Chondrocyte (in vitro differentiated cells): ENCODE data around the gene SLC6A6. TPM values are rescaled to one million over a fixed set of nuclear protein-coding genes. Genes with fewer than 3 reads are reported as not detected.
A peak's percentile ranks its signal among the peaks of the same experiment; 100 is the strongest.
"Not testable (repeated sequence)": the region's sequence is repeated elsewhere in the genome, so short reads cannot be mapped to it uniquely, and the experiment has no call there.

Experiments
- DNase-seq: peaks from one replicate; pipeline ENCODE4 v3.0.0; 2021; ENCODE audit warnings: mixed read lengths, low spot score
- H3K27ac Mint-ChIP-seq: one replicate; pipeline ENCODE4 v1.8.0; 2021; ENCODE audit warnings: mild to moderate bottlenecking, moderate library complexity, mixed read lengths; ENCODE audit not compliant: unreplicated experiment
- H3K27me3 Mint-ChIP-seq: 2 replicates; pipeline ENCODE4 v1.8.0; 2021; ENCODE audit warnings: low read depth, mixed read lengths
- H3K36me3 Mint-ChIP-seq: 2 replicates; pipeline ENCODE4 v1.8.0; 2021; ENCODE audit warnings: low read depth, mixed read lengths
- H3K4me1 Mint-ChIP-seq: 2 replicates; pipeline ENCODE4 v1.8.0; 2021; ENCODE audit warnings: low read depth, mild to moderate bottlenecking, mixed read lengths
- H3K4me3 Mint-ChIP-seq: one replicate; pipeline ENCODE4 v1.8.0; 2021; ENCODE audit warnings: mild to moderate bottlenecking, moderate library complexity, mixed read lengths; ENCODE audit not compliant: unreplicated experiment
- H3K9me3 Mint-ChIP-seq: 2 replicates; pipeline ENCODE4 v1.8.0; 2021; ENCODE audit warnings: low read depth, mixed read lengths
- total RNA-seq: library from RNA; stranded (reverse); gene quantifications from 3 replicates; pipeline ENCODE4 v1.2.1, GENCODE V29; 2021
- TF ChIP-seq, protein P1 (sequence below): fragments of 200-600 bp; sonication (generic); IDR thresholded peaks from 2 replicates; pipeline ENCODE4 v1.5.0; 2021; ENCODE audit warnings: antibody characterized with exemption, mild to moderate bottlenecking, moderate library complexity

The SLC6A6 gene
- total RNA-seq, 1 donor from 2014 or later, result 46.0 TPM

DNA sequence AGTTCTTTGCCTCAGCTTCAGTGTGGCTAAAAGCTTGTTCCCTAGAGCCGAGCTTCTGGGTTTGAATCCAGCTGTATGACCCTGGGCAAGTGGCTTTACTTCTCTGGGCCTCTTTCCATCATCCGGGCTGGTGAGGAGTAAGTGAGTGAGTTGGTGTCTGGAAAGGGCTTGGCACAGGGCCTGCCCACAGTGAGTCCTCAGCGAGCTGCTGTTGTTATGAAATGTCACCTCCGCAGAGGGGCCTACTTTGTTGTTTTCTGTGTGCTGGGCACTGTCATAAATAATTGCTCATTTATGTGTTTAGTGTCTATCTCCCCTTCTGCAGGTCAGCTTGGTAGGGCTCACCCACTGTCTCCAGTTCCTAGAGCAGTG, 31.7 kb downstream of the SLC6A6 start:
- DNase-seq, result no peak
- Mint-ChIP-seq H3K36me3 (peaks cover 2% of the 10 kb centered on the region), H3K4me3 (no peak overlapping the region), H3K4me1 (peaks cover 48% of the 10 kb centered on the region), H3K9me3 (no peaks in the 10 kb centered on the region), H3K27me3 (no peaks in the 10 kb centered on the region), H3K27ac (peak overlapping the region; percentile 41)
- TF ChIP-seq, protein P1, sequence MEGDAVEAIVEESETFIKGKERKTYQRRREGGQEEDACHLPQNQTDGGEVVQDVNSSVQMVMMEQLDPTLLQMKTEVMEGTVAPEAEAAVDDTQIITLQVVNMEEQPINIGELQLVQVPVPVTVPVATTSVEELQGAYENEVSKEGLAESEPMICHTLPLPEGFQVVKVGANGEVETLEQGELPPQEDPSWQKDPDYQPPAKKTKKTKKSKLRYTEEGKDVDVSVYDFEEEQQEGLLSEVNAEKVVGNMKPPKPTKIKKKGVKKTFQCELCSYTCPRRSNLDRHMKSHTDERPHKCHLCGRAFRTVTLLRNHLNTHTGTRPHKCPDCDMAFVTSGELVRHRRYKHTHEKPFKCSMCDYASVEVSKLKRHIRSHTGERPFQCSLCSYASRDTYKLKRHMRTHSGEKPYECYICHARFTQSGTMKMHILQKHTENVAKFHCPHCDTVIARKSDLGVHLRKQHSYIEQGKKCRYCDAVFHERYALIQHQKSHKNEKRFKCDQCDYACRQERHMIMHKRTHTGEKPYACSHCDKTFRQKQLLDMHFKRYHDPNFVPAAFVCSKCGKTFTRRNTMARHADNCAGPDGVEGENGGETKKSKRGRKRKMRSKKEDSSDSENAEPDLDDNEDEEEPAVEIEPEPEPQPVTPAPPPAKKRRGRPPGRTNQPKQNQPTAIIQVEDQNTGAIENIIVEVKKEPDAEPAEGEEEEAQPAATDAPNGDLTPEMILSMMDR, result no peak

DNA sequence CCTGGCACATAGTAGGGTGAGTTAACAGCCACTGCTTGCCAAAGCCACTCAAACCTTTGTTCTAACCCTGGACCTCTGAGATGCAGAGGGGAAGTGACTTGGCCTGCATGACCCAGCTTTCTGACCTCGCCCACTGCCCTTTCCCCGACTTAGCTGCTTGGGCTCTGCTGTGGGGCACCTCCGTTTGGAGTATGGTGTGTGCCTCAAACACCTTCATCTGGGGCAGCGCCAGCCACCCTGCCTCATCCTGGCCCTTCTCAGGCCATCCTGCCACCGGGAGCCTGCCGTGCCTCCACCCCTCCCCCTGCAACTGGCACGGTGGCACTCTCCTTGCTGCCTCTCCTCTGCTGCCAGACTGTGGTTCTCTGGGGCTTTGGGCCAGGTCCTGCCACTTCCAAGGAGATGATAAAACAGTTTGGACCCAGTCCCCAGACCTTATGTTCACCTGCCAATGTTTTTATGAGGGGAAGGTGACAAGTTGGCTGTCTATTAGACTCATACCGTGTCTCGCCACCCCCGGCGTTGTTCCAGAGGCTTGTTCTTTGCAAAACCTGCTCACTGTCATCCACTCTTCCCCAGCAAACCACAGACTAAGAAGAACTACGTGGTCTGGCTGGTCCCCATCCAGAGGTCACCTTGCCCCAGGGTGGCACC, 32.2 kb downstream of the SLC6A6 start:
- DNase-seq, result no peak
- Mint-ChIP-seq H3K9me3 (no peaks in the 10 kb centered on the region), H3K4me1 (peaks cover 50% of the 10 kb centered on the region), H3K27me3 (no peaks in the 10 kb centered on the region), H3K36me3 (peaks cover 2% of the 10 kb centered on the region), H3K4me3 (no peak overlapping the region), H3K27ac (peak overlapping the region; percentile 54)
- TF ChIP-seq, protein P1, result no peak

- Mint-ChIP-seq H3K9me3 (no peaks in the 10 kb centered on the region), H3K36me3 (peaks cover 2% of the 10 kb centered on the region), H3K27ac (no peak overlapping the region), H3K4me1 (peaks cover 57% of the 10 kb centered on the region), H3K4me3 (no peak overlapping the region), H3K27me3 (no peaks in the 10 kb centered on the region)
- TF ChIP-seq, protein P1, result no peak
- DNase-seq, result no peak
Observed at GRCh38 chr3:14435175-14436014, 33.0 kb downstream of the SLC6A6 start.

DNA sequence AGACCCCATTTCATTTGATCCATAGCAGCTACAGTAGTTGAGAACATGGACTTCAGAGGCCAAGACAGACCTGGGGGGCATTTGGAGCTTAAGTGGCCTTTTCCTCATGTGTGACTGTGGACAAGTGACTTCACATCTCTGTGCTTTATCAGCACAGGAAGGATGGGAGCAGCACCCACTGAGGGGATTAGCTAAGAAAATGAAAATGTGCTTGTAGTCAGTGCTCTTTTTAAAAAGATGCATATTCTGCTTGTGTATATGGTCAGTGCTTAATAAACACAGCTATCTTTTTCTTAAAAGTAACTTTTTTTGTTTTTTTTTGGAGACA, 34.5 kb downstream of the SLC6A6 start:
- TF ChIP-seq, protein P1, result no peak
- Mint-ChIP-seq H3K27ac (no peak overlapping the region), H3K36me3 (peaks cover 2% of the 10 kb centered on the region), H3K9me3 (no peaks in the 10 kb centered on the region), H3K4me1 (peaks cover 56% of the 10 kb centered on the region), H3K27me3 (no peaks in the 10 kb centered on the region), H3K4me3 (no peak overlapping the region)
- DNase-seq, result no peak

DNA sequence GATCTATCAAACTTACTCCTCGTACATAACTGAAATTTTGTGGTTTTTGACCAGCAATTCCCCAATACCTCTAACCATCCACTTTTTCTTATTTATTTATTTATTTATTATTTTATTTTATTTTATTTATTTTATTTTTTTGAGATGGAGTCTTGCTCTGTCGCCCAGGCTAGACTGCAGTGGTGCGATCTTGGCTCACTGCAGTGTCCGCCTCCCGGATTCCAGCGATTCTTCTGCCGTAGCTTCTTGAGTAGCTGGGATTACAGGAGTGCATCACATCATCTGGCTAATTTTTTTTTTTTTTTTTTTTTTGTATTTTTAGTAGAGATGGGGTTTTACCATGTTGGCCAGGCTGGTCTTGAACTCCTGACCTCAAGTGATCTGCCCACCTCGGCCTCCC, 35.3 kb downstream of the SLC6A6 start:
- H3K36me3 Mint-ChIP-seq, H3K27me3 Mint-ChIP-seq, H3K9me3 Mint-ChIP-seq, H3K27ac Mint-ChIP-seq, DNase-seq, H3K4me3 Mint-ChIP-seq: not testable (repeated sequence)
- peaks cover 49% of the 10 kb centered on the region for H3K4me1 Mint-ChIP-seq
